A172 (cell line): Measurements from ENCODE around the gene SLC4A2. TPM values are rescaled to one million over a fixed set of nuclear protein-coding genes. Genes with fewer than 3 reads are reported as not detected.
"Not testable (repeated sequence)": the region's sequence is repeated elsewhere in the genome, so short reads cannot be mapped to it uniquely, and the experiment has no call there.

Experiments
- DNase-seq: peaks from one replicate; pipeline ENCODE4 v3.0.0-alpha.2; 2015; ENCODE audit warnings: low spot score
- total RNA-seq: library from RNA; depleted of rRNA; stranded (reverse); fragments of >200 nt; shearing (Covaris generic); gene quantifications from 2 replicates; pipeline ENCODE4 v1.2.3, GENCODE V29; 2014; rRNA removed

Gene SLC4A2
- total RNA-seq: 195 and 238 TPM in 2 replicates

- DNase-seq: peak; percentile 66
These were observed at the start of gene SLC4A2 for GRCh38 chr7:151059367-151060112. TSS of gene SLC4A2 (plus strand) at chr7:151059589. CDS start at chr7:151061988, 2,399 bp downstream.

- no peak for DNase-seq
These were observed 49.4 kb upstream of the SLC4A2 start for GRCh38 chr7:151010037-151010306.

GRCh38 chr7:151010307-151011096, 48.9 kb upstream of the SLC4A2 start:
- no peak for DNase-seq

GRCh38 chr7:151011097-151011409, 48.3 kb upstream of the SLC4A2 start:
- DNase-seq: no peak

- not testable (repeated sequence) for DNase-seq
These were observed 47.8 kb upstream of the SLC4A2 start for GRCh38 chr7:151011616-151012015.

- no peak for DNase-seq
These were observed 47.2 kb upstream of the SLC4A2 start for GRCh38 chr7:151012031-151012692.

GRCh38 chr7:151012911-151013347, 46.5 kb upstream of the SLC4A2 start:
- no peak for DNase-seq

GRCh38 chr7:151013356-151013732, 46.0 kb upstream of the SLC4A2 start:
- DNase-seq: no peak

- no peak for DNase-seq
These were observed 45.5 kb upstream of the SLC4A2 start for GRCh38 chr7:151013733-151014497.

- peak; percentile 51 for DNase-seq
These were observed 44.4 kb upstream of the SLC4A2 start for GRCh38 chr7:151014950-151015349.

GRCh38 chr7:151015967-151016366, 43.4 kb upstream of the SLC4A2 start:
- DNase-seq: no peak

GRCh38 chr7:151016505-151016904, 42.9 kb upstream of the SLC4A2 start:
- DNase-seq: no peak

- DNase-seq: no peak
These were observed 42.4 kb upstream of the SLC4A2 start for GRCh38 chr7:151016942-151017341.

GRCh38 chr7:151017370-151017952, 41.9 kb upstream of the SLC4A2 start:
- no peak for DNase-seq

GRCh38 chr7:151017953-151018420, 41.4 kb upstream of the SLC4A2 start:
- DNase-seq: no peak

GRCh38 chr7:151018421-151019129, 40.8 kb upstream of the SLC4A2 start:
- DNase-seq: no peak

GRCh38 chr7:151019130-151019447, 40.3 kb upstream of the SLC4A2 start:
- no peak for DNase-seq

GRCh38 chr7:151020231-151020630, 39.2 kb upstream of the SLC4A2 start:
- DNase-seq: no peak

- no peak for DNase-seq
These were observed 36.2 kb upstream of the SLC4A2 start for GRCh38 chr7:151023232-151023631.

- no peak for DNase-seq
These were observed 34.8 kb upstream of the SLC4A2 start, which contains the start of gene ATG9B for GRCh38 chr7:151024435-151025056. TSS of gene ATG9B (minus strand) at chr7:151024494. CDS start at chr7:151024423, 71 bp downstream.
